ENCODE data around the gene RASSF3. TPM values are rescaled to one million over a fixed set of nuclear protein-coding genes. Genes with fewer than 3 reads are reported as not detected.

The RASSF3 gene
- total and polyA plus RNA-seq, 2 of the 13 experiments (the other 11 are each of a cell fraction or from before 2014, with no cell fraction given): 15.5 to 16.0 TPM

DNA sequence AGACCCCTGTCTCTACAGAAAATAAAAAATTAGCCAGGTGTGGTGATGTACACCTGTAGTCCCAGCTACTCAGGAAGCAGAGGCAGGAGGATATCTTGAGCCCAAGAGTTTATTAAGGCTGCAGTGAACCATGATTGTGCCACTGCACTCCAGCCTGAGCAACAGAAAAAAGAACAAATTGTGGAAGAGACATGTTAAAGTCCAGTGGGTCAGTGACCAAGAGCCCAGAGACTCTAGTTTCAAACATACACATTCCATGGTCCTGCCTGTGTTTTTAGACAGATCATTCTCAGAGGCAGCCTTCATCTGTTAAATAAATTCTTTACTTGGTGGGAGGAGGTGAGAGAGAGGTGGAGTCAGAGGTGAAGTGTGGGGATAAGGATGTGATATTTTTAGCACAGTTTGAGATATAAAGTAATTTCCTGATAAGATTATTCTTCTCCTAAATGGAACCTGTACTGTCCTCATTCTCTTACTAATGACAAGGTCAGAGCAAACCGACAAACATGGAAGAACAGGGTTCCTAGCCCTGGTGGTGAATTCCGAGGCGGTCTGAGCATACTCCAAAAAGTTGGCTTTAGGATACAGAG is 48.7 kb downstream of the RASSF3 start:
- peak overlapping the region; percentile 6 for H3K27ac ChIP-seq (ENCODE audit: extremely low read length, insufficient read depth, low read length)
- H3K9me3 ChIP-seq (ENCODE audit: low read length): no peaks in the 10 kb centered on the region
- no peaks in the 10 kb centered on the region for H3K36me3 ChIP-seq (replicated peaks in 1 of 2; ENCODE audit: control insufficient read depth in 1 of 2, insufficient read depth in 2 of 2, low read length in 2 of 2)
- DNase-seq (ENCODE audit: low spot score) (no peak), FAIRE-seq (peak; percentile 46), ATAC-seq (peak; percentile 49)
- CTCF ChIA-PET (ENCODE audit: low intra/inter-chr PET ratio, low total read pairs): no interaction called here
- in situ Hi-C loops (cut with HindIII; ENCODE audit: extremely low pct_ligation_motif_present, low pct_unique_long_range_greater_than_20kb): no loop called here
- no peak overlapping the region for H3K9ac ChIP-seq (ENCODE audit: insufficient read depth, low read depth, low read length)
- no peak overlapping the region for H3K4me3 ChIP-seq (replicated peaks in 1 of 3; ENCODE audit: insufficient read depth in 1 of 3, low read depth in 2 of 3, low read length in 3 of 3)
- WGBS (ENCODE audit: low lambda C conversion rate): 92% methylated on average over 3 of the region's 3 CpGs
- H3K79me2 ChIP-seq (ENCODE audit: insufficient read depth, low read length): peaks cover 21% of the 10 kb centered on the region
- intact Hi-C loops (cut with micrococcal nuclease; ENCODE audit: unreplicated experiment): loop anchor here (5.0 kb wide), 2 partner anchors 38 to 47 kb away; partner anchors contain the start of gene RASSF3
- peaks cover 69% of the 10 kb centered on the region for H3K4me1 ChIP-seq (ENCODE audit: insufficient read depth, low read length)
- H3K27me3 ChIP-seq (ENCODE audit: control insufficient read depth in 1 of 2, insufficient read depth in 2 of 2, low read length in 2 of 2): no peaks in the 10 kb centered on the region
- no peak overlapping the region for H2AFZ ChIP-seq (ENCODE audit: low read length)
- no peak overlapping the region for H3K4me2 ChIP-seq (ENCODE audit: low read depth, low read length)
- BruUV-seq (replicated peaks): no TSS peak
- POLR2A ChIA-PET: no interaction called here
- 0 out of 2 replicates have a peak, but pooled peaks cover 2% of the 10 kb centered on the region for H4K20me1 ChIP-seq (ENCODE audit: insufficient read depth, low read length)
- TF ChIP-seq ZIK1 (CRISPR knock-in tag; IDR thresholded peaks at IDR 0.05; ENCODE audit: borderline replicate concordance, low read depth): no peak
- TF ChIP-seq TEAD3 (CRISPR knock-in tag; optimal IDR thresholded peaks at IDR 0.05; ENCODE audit: borderline replicate concordance): peak; percentile 18
- peak; percentile 29; the same call in 1 of the 2 replicates for TF ChIP-seq HNF4A (CRISPR knock-in tag; IDR thresholded peaks at IDR 0.05)
- 0 out of 2 replicates have a peak, but pooled peaks have one; percentile 55 for TF ChIP-seq MTF2 (CRISPR knock-in tag; IDR thresholded peaks at IDR 0.05; ENCODE audit: borderline replicate concordance)
- no peak for TF ChIP-seq LCORL (IDR thresholded peaks at IDR 0.05)
- 0 out of 2 replicates have a peak, but pooled peaks have one; percentile 24 for TF ChIP-seq LCORL (CRISPR knock-in tag; IDR thresholded peaks at IDR 0.05)
- TF ChIP-seq ZMYM4 (CRISPR knock-in tag; IDR thresholded peaks at IDR 0.05): peak; percentile 44; the same call in 1 of the 2 replicates

DNA sequence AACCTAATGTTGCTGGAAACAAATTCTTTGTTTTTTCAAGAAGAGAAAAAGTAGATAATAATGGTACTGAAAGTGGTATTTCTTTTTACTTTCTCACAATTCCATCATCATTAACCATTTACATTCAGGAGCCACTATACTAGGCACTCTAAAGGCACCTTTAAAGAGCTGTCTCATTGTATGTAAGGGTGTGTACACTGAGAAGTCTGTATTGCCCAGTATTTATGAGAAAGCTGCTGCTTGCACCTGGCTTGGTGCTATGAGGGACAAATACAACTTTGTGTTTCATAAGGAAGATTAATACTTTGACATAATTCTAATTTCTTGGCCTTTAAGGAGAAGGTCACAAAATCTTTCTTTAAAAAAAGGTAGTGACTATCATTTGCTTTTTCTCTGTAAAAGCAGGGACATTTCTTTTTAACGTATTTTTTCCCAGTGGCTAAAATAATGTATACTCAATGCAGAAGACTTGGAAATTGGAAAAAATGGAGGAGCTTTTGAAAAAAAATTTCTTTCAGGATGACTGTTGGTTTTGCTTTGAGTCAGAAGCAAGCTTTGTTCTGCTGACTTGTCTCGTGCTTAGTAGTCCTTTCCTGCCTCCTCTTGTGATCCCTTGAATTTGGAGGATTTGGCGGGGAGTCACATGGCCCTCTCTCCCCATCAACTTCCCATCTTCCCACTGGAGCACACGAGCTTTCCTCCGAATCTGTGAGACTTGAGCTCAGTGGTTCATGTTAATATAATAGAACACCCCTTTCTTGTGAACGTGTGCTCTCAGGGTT is 50.1 kb downstream of the RASSF3 start:
- Histone ChIP-seq H3K27ac (ENCODE audit: extremely low read length, insufficient read depth, low read length) (no peak overlapping the region), H3K4me1 (ENCODE audit: insufficient read depth, low read length) (peaks cover 64% of the 10 kb centered on the region), H3K79me2 (ENCODE audit: insufficient read depth, low read length) (peaks cover 23% of the 10 kb centered on the region), H3K27me3 (ENCODE audit: control insufficient read depth in 1 of 2, insufficient read depth in 2 of 2, low read length in 2 of 2) (no peaks in the 10 kb centered on the region), H3K4me2 (ENCODE audit: low read depth, low read length) (no peak overlapping the region), H4K20me1 (ENCODE audit: insufficient read depth, low read length) (no peaks in the 10 kb centered on the region), H2AFZ (ENCODE audit: low read length) (no peak overlapping the region), H3K36me3 (replicated peaks in 1 of 2; ENCODE audit: control insufficient read depth in 1 of 2, insufficient read depth in 2 of 2, low read length in 2 of 2) (no peaks in the 10 kb centered on the region), H3K4me3 (replicated peaks in 1 of 3; ENCODE audit: insufficient read depth in 1 of 3, low read depth in 2 of 3, low read length in 3 of 3) (no peak overlapping the region), H3K9me3 (ENCODE audit: low read length) (no peaks in the 10 kb centered on the region), H3K9ac (ENCODE audit: insufficient read depth, low read depth, low read length) (no peak overlapping the region)
- FAIRE-seq (no peak), ATAC-seq (no peak), DNase-seq (ENCODE audit: low spot score) (no peak)
- BruUV-seq (replicated peaks): no TSS peak
- ChIA-PET POLR2A (no interaction called here), CTCF (ENCODE audit: low intra/inter-chr PET ratio, low total read pairs) (no interaction called here)
- WGBS (ENCODE audit: low lambda C conversion rate): 96% methylated on average over 6 of the region's 6 CpGs
- in situ Hi-C loops (cut with HindIII; ENCODE audit: extremely low pct_ligation_motif_present, low pct_unique_long_range_greater_than_20kb) (no loop called here), intact Hi-C loops (cut with micrococcal nuclease; ENCODE audit: unreplicated experiment) (no loop called here)
- TF ChIP-seq GABPA (IDR thresholded peaks at IDR 0.05; ENCODE audit: low read depth, low read length): no peak
- no peak for TF ChIP-seq GABPA (CRISPR knock-in tag; IDR thresholded peaks at IDR 0.05; ENCODE audit: low read depth)
- TF ChIP-seq NONO (IDR thresholded peaks at IDR 0.05): no peak
- no peak for TF ChIP-seq NONO (CRISPR knock-in tag; conservative IDR thresholded peaks at IDR 0.05)
- TF ChIP-seq GLI4 (CRISPR knock-in tag; IDR thresholded peaks at IDR 0.05; ENCODE audit: borderline replicate concordance): no peak
- TF ChIP-seq ZKSCAN8 (CRISPR knock-in tag; IDR thresholded peaks at IDR 0.05; ENCODE audit: borderline replicate concordance): no peak
- TF ChIP-seq ZNF674 (CRISPR knock-in tag; IDR thresholded peaks at IDR 0.05; ENCODE audit: low read depth): no peak
- TF ChIP-seq ZNF788 (CRISPR knock-in tag; IDR thresholded peaks at IDR 0.05; ENCODE audit: borderline replicate concordance): no peak
- TF ChIP-seq, protein P1, sequence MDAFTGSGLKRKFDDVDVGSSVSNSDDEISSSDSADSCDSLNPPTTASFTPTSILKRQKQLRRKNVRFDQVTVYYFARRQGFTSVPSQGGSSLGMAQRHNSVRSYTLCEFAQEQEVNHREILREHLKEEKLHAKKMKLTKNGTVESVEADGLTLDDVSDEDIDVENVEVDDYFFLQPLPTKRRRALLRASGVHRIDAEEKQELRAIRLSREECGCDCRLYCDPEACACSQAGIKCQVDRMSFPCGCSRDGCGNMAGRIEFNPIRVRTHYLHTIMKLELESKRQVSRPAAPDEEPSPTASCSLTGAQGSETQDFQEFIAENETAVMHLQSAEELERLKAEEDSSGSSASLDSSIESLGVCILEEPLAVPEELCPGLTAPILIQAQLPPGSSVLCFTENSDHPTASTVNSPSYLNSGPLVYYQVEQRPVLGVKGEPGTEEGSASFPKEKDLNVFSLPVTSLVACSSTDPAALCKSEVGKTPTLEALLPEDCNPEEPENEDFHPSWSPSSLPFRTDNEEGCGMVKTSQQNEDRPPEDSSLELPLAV (CRISPR knock-in tag; conservative IDR thresholded peaks at IDR 0.05; ENCODE audit: low read depth): no peak
- TF ChIP-seq, protein P2, sequence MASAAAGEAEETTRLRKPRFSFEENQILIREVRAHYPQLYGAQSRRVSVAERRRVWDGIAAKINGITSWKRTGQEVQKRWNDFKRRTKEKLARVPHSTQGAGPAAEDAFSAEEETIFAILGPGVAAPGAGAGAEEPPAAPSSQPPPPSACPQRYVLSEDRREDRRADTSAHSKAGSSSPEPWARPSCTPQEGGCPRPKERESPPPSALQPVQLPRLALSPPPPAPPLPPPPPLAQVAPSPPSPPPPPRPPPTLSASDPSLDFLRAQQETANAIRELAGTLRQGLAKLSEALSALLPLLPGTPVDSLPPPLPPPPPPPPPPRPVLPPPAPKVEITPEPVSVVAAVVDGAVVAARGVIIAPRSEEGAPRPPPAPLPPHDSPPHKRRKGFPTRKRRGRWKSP (CRISPR knock-in tag; IDR thresholded peaks at IDR 0.05): no peak

Measured in HepG2 (cell line).